Colon (tissue), 2 donors: ENCODE measurements around the gene OLIG3.

Experiments
- FAIRE-seq: peaks from 2 replicates; lab custom pipeline; 2012; peaks lifted over from hg19 to GRCh38; lab: Jason Lieb, UNC
- donor health status: control.
- donor health status: control.

OLIG3 gene

DNA sequence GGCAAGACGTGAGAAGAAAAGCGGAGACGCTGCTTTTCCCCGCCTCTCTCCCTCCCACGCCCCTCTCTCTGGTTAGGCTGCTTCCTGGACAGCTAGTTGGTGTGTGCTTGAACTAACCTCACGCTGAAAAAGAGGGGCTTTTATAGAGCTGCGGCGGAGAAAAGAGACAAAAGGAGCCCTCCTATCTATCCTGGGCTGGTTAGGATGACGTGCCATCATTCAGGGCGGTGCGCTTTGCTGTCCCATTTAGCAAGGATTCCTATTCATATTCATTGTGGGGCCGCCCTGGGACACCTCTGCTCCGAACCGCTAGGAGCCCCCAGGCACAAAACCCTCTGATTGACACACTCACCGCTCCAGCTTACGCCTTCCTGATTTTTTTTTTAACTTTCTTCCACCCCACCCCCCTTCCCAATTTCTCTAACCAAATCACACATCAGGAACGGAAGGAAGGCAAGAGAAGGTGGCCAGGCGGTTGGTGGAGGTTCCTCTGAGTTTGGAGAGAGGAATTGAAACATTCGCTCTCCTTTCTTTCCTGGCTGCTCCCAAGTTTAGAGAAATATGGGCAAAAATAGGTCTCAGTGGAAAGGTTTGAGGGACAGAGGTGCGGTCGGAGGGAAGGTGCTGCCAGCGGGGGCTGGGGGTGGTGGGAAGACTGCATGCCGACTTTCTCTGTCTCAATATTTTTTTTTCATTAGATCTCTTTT, at the start of gene OLIG3:
Gene OLIG3 (minus strand): TSS at position 114 of the 707 bp plus-strand sequence. CDS start 224 bp downstream, outside the sequence.
- FAIRE-seq = no peak

DNA sequence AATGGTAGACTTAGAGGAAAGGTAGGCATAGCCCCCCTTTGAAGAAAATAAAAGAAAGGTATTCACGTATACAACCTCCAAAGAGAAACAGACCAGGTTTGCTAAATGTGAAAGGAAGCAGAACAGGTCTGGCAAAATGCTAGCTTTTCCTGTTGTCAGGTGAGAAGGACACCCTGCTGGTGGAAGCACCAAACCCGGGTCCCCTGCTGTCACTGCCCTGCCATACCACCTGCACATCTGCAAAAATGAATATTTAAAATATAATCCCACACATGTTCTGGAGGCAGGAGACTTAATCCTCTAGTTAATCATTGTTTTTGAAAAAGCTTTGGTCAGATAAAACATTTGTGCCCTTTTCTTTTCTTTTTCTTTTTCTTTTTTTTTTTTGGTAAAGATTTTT, 48.9 kb upstream of the OLIG3 start:
- FAIRE-seq = no peak

DNA sequence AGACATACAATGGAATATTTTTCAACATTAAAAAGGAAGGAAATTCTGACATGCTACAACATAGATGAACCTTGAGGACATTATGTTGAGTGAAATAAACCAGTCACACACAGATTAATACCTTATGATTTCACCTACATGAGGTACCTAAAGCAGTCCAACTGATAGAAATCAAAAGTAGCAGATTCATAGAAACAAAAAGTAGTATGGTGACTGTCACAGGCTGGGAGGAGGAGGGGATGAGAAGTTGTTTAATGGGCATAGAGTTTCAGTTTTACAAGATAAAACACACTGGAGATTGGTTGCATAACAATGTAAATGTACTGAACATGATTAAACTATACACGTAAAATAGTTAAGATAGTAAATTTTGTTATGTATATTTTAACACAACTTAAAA, 48.5 kb upstream of the OLIG3 start:
- no peak for FAIRE-seq

DNA sequence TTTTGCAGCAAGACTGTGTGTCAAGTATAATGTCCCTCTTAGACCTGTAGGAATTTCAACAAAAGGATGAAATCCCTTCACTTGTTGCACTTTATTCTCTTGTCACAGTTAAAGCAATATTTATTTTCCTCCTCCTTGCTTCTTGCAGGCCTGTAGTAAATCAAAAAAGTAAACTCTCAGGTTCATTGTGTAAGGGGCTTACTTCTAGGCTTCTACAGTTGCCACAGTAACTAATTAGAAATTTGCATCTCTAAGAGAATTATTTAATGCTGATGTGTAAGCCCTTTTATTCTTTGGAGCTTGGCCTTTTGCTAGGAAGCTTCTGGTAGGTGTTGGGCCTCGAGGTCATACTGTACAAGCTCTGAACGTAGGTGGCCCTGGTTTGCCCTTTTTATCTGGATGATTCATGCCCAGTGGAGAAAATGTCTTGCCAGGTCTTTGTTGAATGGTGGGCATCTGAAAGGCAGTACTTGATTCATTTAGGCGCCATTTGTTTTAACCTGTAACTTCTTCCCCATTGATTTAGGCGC, 47.4 kb upstream of the OLIG3 start:
- FAIRE-seq = no peak

DNA sequence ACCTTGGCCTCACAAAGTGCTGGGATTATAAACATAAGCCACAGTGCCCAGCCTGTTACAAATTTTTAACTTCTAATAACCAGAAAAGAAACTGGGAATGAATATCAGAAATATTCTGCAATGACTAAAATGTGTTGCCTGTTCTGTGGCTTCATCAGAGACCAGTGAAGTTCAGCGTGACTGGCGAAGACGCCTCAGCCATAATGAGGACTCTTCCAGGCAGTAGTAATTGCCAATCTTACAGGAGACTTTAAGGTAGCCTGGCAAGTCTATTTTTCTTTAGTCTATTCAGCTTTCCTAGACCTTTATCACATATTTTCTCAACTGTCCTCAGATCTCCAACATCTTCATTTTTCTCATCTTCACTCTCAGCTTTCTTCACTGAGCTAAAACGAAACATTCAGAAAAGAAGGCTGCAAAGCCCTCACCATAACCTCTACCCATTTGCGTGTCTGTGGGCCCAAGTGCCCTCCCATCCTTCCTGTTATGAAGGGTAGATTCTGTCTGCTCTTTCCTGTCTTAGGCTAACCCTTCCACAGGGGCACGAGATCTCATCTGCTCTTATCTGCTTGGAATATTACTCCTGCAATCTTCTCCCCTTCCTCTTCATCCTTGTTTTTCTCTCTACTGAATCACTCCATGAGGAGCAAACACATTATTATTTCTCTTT, 42.0 kb upstream of the OLIG3 start:
- FAIRE-seq = no peak

DNA sequence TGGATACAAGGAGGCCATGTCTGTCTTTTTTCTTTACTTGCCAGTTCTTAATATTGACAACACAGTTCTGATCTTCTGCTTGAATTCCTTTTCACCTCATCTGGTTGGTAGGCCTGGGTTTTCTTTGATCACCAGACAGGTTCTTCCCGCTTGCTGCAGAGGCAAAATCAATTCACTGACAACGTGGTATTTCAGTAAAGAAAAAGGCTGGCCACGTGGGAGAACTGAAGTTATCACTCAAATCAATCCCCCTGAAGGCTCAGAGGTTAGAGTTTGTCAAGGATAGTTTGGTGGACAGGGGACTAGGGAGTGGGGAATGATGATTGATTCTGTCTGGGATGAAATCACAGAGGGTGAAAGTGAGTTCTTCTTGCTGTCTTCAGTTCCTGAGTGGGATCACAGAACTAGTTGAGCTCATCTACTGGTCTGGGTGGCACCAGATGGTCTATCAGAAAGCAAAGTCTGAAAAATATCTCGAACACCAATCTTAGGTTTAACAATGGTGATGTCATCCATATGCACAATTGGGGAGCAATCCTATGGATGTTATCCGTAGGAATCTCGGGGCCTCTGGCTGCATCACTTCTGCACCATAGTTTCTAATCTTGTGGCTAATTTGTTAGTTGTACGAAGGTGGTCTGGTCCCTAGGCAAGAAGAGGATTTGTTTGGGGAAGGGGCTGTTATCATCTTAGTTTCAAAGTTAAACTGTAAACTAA, 37.3 kb upstream of the OLIG3 start:
- FAIRE-seq = no peak

DNA sequence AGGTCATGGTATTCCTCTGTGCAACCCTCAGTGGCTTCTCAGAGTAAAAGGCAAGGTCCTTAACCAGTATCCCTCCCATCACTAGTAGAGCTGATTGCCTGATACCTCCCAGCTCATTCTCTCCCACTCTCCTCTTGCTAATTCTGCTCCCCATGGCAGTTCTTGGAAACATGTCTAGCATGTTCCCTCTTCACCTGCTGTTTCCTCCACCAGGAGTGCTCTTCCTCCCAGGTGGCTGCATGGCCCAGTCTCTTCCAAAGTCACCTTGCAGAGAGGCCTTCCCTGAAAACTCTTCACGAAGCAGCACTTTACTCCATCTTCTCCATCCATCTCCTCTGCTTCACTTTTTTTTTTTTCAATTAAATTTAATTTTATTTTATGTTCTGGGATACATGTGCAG, 36.2 kb upstream of the OLIG3 start:
- FAIRE-seq = no peak

- FAIRE-seq = no peak
These were observed 28.6 kb upstream of the OLIG3 start for GRCh38 chr6:137522831-137523230.

GRCh38 chr6:137522198-137522798, 28.1 kb upstream of the OLIG3 start:
- no peak for FAIRE-seq

DNA sequence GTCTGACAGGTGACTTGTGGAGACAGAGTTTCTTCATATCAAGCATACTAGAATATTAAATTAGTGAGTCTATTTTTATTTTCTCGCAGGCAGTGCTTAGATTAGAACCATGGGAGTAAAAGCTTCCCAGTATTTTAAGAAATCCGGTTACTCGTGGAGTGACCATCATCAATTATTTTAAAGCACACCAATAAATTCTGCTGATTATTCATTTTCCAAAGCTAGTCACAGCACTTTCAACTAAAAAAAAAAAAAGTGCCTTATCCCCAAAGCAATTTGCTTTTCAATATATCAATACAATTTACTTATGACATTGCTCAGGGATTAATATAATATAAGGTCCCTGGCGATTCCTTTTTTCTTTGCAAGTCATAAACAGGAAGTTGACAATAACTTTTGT, 26.3 kb upstream of the OLIG3 start:
- FAIRE-seq = no peak

DNA sequence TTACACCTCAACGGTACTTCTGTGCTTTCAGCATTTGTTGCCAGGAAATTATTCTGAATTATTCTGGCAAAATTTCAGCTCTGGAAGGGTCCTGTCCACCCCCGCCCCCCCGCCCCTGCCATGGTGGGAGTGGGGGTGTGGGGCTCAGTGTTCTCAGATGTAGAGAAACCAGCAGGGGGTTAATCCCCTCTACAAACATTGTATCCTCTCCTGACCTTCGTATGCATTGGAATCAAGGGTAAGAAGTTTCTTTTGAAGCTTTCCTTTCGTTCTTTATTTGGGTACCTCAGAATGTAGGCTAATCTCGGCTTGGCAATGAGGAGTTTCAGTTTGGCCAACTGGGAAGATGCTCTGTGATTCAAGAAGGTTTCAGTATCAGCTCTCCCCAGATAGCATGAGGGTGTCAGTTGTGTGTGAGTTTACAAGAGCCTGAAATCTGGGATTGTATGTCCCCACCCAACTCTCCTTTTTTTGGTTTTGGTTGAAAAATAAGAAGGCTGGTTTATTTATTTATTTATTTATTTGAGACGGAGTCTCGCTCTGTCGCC, 25.5 kb upstream of the OLIG3 start:
- FAIRE-seq = no peak

DNA sequence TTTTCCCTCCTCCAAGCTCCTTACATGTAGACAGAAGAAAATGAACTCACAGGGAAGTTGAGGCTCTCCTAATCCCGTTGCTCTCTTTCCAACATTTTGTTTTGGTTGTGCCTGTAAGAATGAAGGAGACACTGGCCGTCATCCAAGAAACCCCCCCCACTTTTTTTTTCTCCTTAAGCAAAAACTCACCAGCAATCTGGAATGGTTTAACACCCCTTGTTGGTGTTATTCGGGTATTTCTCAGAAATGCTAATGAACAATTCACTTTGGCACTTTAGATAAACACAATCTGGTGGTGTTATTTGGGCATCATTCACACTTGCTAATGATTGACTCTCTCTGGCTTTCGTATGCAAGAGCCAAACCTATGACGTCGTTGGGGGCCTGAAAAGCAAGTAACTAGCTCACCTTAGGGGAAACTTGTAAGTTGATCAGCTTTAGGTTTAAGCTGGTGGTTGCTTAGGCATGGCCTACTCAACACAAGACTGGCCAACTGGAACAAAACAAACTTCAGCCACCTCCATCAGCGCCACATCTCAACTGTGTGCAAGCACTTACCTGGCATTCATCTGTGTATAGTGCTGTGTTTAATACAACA, 24.3 kb upstream of the OLIG3 start:
- FAIRE-seq = no peak

GRCh38 chr6:137514418-137514817, 20.2 kb upstream of the OLIG3 start:
- FAIRE-seq = no peak

GRCh38 chr6:137512757-137513605, 18.8 kb upstream of the OLIG3 start:
- no peak for FAIRE-seq

DNA sequence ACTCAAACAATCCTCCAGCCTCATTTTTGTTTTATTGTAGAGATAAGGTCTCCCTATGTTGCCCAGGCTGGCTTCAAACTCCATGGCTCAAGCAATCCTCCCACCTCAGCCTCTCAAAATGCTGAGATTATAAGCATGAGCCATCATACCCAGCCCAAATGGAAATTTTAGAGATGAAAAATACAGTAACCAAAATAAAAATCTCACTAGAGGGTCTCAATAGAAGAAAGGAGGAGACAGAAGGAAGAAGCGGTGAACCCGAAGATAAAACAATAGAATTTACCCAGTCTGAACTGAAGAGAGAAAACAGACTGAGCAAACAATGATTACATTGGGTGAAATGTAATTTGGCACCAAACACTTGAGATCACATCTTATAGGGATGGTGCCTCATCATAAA, 16.7 kb upstream of the OLIG3 start:
- no peak for FAIRE-seq

GRCh38 chr6:137498481-137499190, 4.4 kb upstream of the OLIG3 start:
- no peak for FAIRE-seq

DNA sequence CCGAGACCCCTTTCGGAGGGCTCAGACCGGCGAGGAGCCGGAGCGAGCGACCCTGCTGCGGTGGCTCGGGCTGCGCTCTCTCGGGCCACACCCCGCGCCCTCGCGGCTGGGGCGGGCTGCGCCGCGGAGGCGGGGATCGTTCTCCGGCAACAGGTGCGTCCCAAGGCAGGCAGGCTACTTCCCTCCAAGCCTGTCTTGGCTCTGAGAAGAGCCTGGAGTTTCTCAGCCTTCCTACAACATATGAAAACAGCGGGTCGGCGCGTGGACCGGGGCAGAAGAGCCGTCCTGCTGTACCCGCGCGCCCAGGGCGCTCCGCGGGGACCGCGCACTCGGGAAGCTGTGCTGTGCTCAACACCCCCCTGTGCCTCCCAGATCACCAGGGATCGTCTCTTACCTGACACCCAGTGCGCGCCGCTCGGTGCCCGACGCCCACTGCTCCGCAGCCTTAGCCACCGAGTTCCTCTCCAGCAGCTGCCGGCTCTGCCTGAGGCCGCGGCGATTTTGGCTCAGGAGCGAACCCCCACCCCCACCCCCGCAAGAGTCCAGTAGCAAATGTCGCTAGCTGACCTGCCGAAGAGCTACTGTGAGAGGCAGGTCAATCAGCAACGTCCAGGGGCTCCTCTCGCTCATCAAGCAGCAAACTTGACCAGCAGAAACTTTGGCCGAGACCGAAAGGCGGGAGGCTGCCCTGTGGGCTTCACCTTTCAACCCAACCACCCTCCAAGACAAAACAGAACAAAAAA, 3.7 kb upstream of the OLIG3 start:
- FAIRE-seq = no peak

DNA sequence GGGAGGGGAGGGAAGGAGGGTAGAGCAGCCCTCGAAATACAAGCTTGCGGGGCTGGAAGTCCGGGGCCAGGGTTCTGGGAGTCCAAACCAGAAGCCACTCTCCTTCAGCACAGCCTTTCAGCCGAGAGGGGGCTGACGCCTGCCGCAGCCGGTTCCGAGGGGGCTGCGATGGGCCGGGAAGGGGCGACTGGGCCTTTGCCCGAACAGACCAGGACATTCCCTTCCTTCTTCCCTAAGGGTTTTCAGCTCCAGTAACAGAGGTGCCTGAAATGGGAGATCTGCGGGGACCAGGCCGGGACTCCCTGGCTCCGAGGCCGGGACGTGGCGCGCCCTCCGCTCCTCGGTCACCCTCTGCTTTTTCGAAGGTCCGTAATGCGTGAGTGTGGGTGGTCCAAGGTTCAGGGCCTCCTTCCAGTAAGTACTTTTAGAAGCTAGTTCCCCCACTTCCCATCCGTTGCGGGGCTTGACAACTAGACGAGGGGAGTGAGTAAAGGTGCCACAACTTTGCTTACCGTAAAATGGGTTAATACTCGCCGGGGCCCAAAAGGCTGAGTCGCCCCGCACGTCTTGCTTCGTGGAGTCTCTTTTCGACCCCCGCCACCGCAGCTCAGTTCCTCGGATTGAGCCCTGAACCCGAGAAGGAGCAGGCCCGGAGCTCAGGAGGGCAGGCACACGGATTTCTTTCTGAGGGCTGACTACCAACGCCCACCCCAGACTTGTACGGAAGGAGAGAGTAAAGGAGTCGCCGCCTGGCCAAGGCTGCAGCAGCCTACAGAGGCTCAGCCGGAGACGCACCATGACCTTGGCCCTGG, 2.9 kb upstream of the OLIG3 start:
- FAIRE-seq = no peak

- FAIRE-seq = no peak
These were observed 2.2 kb upstream of the OLIG3 start for GRCh38 chr6:137496368-137496767.
